ENCODE data around the gene HS3ST2. TPM values are rescaled to one million over a fixed set of nuclear protein-coding genes. Genes with fewer than 3 reads are reported as not detected.

The HS3ST2 gene
- total and polyA plus RNA-seq, 2 experiments from 2014 or later: 1.4 to 3.2 TPM

DNA sequence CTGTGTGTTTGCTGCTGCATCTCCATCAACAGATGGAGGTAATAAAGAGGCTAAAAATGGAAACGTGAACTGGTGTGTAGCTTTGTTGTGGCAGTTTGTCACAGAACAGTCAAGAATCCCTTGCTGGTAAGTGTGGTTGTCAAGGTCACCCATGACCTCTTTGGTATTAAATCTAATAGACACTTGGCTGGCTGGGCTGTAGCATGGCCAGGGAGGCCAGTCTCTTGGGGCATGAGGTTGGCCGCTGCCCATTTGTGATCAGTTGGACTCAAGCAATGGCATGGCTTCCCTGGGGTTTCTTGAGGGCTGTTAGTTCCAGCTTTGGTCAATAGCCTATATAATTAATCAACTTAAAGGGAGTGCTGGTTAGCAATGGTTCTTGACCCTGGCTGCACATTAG, 14.8 kb upstream of the HS3ST2 start:
- DNase-seq (ENCODE audit: low spot score) (no peak), ATAC-seq (no peak)
- H2AFZ ChIP-seq: no peak overlapping the region
- no peaks in the 10 kb centered on the region for H3F3A ChIP-seq (replicated peaks; ENCODE audit: low read depth)
- no peaks in the 10 kb centered on the region for H4K20me1 ChIP-seq (replicated peaks; ENCODE audit: insufficient read depth)
- Mint-ChIP-seq H3K36me3 (ENCODE audit: low read depth) (no peaks in the 10 kb centered on the region), H3K27me3 (ENCODE audit: insufficient read depth, low read depth, poor library complexity) (peaks cover 3% of the 10 kb centered on the region), H3K4me3 (no peak overlapping the region), H3K4me1 (no peaks in the 10 kb centered on the region), H3K27ac (no peak overlapping the region), H3K9me3 (peaks cover 7% of the 10 kb centered on the region; the same call in 1 of the 3 replicates)
- H3K4me2 ChIP-seq: no peak overlapping the region
- H3K36me3 ChIP-seq (ENCODE audit: insufficient read depth): peaks cover 7% of the 10 kb centered on the region; the same call in 1 of the 2 replicates
- H3K27me3 ChIP-seq (ENCODE audit: insufficient read depth): no peaks in the 10 kb centered on the region
- H3K79me2 ChIP-seq (replicated peaks; ENCODE audit: insufficient read depth): no peaks in the 10 kb centered on the region
- H3K27ac ChIP-seq (ENCODE audit: low read depth): no peak overlapping the region
- TF ChIP-seq EZH2phosphoT487 (IDR thresholded peaks at IDR 0.05; ENCODE audit: unreplicated experiment) (no peak), NANOG (IDR thresholded peaks at IDR 0.05; ENCODE audit: borderline replicate concordance) (no peak), POLR2AphosphoS5 (IDR thresholded peaks at IDR 0.05; ENCODE audit: low read depth) (no peak), JUNB (IDR thresholded peaks at IDR 0.05; ENCODE audit: unreplicated experiment) (no peak), CREB1 (CRISPR knock-in tag; IDR thresholded peaks at IDR 0.05; ENCODE audit: low read depth) (no peak), ZNF114 (CRISPR knock-in tag; IDR thresholded peaks at IDR 0.05) (no peak), STAT1 (IDR thresholded peaks at IDR 0.05; ENCODE audit: unreplicated experiment) (no peak), ZNF331 (CRISPR knock-in tag; IDR thresholded peaks at IDR 0.05; ENCODE audit: low read depth) (no peak), EZH2 (IDR thresholded peaks at IDR 0.05; ENCODE audit: low read depth, unreplicated experiment) (no peak)
- TF ChIP-seq, protein P1, sequence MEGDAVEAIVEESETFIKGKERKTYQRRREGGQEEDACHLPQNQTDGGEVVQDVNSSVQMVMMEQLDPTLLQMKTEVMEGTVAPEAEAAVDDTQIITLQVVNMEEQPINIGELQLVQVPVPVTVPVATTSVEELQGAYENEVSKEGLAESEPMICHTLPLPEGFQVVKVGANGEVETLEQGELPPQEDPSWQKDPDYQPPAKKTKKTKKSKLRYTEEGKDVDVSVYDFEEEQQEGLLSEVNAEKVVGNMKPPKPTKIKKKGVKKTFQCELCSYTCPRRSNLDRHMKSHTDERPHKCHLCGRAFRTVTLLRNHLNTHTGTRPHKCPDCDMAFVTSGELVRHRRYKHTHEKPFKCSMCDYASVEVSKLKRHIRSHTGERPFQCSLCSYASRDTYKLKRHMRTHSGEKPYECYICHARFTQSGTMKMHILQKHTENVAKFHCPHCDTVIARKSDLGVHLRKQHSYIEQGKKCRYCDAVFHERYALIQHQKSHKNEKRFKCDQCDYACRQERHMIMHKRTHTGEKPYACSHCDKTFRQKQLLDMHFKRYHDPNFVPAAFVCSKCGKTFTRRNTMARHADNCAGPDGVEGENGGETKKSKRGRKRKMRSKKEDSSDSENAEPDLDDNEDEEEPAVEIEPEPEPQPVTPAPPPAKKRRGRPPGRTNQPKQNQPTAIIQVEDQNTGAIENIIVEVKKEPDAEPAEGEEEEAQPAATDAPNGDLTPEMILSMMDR (conservative IDR thresholded peaks at IDR 0.05; ENCODE audit: low read depth in 2 of 2): no peak
- TF ChIP-seq, protein P2, sequence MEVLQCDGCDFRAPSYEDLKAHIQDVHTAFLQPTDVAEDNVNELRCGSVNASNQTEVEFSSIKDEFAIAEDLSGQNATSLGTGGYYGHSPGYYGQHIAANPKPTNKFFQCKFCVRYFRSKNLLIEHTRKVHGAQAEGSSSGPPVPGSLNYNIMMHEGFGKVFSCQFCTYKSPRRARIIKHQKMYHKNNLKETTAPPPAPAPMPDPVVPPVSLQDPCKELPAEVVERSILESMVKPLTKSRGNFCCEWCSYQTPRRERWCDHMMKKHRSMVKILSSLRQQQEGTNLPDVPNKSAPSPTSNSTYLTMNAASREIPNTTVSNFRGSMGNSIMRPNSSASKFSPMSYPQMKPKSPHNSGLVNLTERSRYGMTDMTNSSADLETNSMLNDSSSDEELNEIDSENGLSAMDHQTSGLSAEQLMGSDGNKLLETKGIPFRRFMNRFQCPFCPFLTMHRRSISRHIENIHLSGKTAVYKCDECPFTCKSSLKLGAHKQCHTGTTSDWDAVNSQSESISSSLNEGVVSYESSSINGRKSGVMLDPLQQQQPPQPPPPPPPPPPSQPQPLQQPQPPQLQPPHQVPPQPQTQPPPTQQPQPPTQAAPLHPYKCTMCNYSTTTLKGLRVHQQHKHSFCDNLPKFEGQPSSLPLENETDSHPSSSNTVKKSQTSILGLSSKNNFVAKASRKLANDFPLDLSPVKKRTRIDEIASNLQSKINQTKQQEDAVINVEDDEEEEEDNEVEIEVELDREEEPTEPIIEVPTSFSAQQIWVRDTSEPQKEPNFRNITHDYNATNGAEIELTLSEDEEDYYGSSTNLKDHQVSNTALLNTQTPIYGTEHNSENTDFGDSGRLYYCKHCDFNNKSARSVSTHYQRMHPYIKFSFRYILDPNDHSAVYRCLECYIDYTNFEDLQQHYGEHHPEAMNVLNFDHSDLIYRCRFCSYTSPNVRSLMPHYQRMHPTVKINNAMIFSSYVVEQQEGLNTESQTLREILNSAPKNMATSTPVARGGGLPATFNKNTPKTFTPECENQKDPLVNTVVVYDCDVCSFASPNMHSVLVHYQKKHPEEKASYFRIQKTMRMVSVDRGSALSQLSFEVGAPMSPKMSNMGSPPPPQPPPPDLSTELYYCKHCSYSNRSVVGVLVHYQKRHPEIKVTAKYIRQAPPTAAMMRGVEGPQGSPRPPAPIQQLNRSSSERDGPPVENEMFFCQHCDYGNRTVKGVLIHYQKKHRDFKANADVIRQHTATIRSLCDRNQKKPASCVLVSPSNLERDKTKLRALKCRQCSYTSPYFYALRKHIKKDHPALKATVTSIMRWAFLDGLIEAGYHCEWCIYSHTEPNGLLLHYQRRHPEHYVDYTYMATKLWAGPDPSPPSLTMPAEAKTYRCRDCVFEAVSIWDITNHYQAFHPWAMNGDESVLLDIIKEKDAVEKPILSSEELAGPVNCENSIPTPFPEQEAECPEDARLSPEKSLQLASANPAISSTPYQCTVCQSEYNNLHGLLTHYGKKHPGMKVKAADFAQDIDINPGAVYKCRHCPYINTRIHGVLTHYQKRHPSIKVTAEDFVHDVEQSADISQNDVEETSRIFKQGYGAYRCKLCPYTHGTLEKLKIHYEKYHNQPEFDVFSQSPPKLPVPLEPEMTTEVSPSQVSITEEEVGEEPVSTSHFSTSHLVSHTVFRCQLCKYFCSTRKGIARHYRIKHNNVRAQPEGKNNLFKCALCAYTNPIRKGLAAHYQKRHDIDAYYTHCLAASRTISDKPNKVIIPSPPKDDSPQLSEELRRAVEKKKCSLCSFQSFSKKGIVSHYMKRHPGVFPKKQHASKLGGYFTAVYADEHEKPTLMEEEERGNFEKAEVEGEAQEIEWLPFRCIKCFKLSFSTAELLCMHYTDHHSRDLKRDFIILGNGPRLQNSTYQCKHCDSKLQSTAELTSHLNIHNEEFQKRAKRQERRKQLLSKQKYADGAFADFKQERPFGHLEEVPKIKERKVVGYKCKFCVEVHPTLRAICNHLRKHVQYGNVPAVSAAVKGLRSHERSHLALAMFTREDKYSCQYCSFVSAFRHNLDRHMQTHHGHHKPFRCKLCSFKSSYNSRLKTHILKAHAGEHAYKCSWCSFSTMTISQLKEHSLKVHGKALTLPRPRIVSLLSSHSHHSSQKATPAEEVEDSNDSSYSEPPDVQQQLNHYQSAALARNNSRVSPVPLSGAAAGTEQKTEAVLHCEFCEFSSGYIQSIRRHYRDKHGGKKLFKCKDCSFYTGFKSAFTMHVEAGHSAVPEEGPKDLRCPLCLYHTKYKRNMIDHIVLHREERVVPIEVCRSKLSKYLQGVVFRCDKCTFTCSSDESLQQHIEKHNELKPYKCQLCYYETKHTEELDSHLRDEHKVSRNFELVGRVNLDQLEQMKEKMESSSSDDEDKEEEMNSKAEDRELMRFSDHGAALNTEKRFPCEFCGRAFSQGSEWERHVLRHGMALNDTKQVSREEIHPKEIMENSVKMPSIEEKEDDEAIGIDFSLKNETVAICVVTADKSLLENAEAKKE (CRISPR knock-in tag; IDR thresholded peaks at IDR 0.05): no peak
- TF ChIP-seq, protein P3, sequence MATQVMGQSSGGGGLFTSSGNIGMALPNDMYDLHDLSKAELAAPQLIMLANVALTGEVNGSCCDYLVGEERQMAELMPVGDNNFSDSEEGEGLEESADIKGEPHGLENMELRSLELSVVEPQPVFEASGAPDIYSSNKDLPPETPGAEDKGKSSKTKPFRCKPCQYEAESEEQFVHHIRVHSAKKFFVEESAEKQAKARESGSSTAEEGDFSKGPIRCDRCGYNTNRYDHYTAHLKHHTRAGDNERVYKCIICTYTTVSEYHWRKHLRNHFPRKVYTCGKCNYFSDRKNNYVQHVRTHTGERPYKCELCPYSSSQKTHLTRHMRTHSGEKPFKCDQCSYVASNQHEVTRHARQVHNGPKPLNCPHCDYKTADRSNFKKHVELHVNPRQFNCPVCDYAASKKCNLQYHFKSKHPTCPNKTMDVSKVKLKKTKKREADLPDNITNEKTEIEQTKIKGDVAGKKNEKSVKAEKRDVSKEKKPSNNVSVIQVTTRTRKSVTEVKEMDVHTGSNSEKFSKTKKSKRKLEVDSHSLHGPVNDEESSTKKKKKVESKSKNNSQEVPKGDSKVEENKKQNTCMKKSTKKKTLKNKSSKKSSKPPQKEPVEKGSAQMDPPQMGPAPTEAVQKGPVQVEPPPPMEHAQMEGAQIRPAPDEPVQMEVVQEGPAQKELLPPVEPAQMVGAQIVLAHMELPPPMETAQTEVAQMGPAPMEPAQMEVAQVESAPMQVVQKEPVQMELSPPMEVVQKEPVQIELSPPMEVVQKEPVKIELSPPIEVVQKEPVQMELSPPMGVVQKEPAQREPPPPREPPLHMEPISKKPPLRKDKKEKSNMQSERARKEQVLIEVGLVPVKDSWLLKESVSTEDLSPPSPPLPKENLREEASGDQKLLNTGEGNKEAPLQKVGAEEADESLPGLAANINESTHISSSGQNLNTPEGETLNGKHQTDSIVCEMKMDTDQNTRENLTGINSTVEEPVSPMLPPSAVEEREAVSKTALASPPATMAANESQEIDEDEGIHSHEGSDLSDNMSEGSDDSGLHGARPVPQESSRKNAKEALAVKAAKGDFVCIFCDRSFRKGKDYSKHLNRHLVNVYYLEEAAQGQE (IDR thresholded peaks at IDR 0.05; ENCODE audit: unreplicated experiment): no peak
- TF ChIP-seq, protein P4, sequence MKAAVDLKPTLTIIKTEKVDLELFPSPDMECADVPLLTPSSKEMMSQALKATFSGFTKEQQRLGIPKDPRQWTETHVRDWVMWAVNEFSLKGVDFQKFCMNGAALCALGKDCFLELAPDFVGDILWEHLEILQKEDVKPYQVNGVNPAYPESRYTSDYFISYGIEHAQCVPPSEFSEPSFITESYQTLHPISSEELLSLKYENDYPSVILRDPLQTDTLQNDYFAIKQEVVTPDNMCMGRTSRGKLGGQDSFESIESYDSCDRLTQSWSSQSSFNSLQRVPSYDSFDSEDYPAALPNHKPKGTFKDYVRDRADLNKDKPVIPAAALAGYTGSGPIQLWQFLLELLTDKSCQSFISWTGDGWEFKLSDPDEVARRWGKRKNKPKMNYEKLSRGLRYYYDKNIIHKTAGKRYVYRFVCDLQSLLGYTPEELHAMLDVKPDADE (IDR thresholded peaks at IDR 0.05): no peak
- H3K4me1 ChIP-seq (ENCODE audit: insufficient read depth): no peaks in the 10 kb centered on the region
- H3K4me3 ChIP-seq: no peak overlapping the region
- H3K9me2 ChIP-seq (ENCODE audit: insufficient read depth): 0 out of 2 replicates have a peak, but pooled peaks cover 6% of the 10 kb centered on the region

Measured in GM23338 (cell line).